Stimulated activated naive CD4-positive, alpha-beta T cell treated with Interleukin-2 at 50 U/mL for 16 hours (primary cell): ENCODE data around the gene TMEM63B.
"Not testable (repeated sequence)": the region's sequence is repeated elsewhere in the genome, so short reads cannot be mapped to it uniquely, and the experiment has no call there.

ENCODE experiments used
- DNase-seq: peaks from one replicate; lab custom pipeline; 2025; lab: John Stamatoyannopoulos, UW

TMEM63B gene

DNA sequence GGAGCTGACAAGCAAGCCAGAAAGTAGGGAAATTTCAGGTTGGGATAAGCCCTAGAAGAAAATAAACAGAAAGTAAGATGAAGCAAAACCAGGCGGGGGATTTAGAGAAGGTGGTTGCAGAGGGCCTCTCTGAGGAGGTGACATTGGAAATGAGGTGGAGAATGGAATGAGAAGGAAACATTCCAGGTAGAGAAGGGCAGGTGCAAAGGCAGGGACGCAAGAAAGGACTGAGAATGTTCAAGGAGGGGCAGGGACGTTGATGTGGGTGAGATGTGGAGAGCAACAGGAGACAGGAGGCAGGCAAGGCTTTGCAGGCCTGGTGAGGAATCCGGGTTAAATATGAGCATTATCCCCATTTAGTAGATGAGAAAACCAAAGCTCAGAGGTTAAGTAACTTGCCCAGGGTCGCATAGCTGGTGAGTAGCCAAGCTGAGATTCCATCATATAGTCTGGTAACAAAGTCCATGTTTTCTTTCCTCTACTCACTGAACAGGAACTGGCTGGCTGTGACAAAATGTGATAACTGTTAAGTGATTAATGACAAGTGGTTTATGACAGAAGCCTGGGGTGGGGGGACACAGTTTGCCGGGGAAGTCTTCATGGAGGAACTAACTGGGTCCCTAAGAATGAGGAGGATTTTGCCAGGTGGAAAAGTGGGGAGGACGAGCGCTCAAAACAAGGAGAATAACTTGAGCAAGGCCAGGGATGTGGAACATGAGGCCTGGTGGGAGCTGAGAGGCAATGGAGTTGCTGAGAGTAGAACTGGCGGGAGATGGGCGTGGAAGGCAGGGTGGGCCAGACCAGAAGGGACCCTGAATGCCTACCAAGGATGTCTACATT lies 32.7 kb upstream of the TMEM63B start:
- no peak for DNase-seq

DNA sequence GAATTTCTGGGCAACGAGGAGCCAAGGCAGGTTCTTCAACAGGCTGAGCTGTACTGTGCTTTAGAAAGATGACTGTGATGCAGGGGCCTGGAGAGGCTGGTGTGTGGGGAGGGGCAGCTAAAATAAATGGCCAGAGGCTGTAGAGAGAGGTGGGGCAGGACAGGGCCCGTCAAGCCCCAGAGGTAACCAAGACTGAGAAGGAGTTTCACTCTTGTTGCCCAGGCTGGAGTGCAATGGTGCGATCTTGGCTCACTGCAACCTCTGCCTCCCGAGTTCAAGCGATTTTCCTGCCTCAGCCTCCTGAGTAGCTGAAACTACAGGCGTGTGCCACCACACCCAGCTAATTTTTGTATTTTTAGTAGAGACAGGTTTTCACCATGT lies 32.1 kb upstream of the TMEM63B start:
- DNase-seq: not testable (repeated sequence)

DNA sequence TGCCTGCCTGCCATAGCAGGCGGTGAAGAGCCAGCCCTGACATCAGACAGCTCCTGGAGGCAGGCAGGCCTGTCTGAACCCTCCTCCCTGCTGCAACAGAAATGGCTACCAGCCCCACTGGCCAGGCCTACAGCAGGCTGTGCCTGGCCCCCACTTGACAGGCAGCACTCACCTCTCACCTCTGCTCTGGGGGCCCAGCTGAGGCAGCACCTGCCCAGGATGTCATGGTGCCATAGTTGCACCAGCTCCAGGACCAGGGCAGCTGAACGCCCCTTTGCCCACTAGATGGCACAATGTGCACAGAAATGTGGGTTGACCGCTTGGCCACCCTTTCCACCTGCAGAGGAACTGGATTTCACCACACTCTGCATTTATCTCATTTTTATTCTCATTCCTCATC lies 30.7 kb upstream of the TMEM63B start:
- DNase-seq: peak; percentile 73

DNA sequence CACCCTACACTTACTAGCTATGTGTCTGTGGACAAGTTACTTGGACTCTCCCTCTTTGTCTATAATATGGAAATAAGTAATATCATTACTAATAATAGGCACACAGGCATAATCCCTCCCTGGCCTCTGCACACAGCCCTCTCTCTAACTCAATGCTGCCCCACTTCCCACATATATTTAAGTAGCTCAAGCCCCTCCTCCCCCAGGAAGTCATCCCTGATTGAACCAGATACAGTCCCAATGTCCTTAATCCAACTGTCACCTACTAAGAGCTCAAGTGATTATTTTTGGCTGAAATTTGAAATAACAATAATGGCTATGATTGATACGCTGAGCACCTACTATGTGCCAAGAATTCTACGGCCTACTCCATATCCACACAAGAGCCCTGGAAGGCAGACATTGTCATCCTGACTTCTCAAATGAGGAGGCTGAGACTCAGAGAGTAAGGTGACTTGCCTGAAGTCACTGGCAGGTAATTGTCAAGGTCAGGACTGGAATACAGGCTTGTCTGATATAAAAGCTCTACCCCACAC lies 29.5 kb upstream of the TMEM63B start:
- DNase-seq: no peak

DNA sequence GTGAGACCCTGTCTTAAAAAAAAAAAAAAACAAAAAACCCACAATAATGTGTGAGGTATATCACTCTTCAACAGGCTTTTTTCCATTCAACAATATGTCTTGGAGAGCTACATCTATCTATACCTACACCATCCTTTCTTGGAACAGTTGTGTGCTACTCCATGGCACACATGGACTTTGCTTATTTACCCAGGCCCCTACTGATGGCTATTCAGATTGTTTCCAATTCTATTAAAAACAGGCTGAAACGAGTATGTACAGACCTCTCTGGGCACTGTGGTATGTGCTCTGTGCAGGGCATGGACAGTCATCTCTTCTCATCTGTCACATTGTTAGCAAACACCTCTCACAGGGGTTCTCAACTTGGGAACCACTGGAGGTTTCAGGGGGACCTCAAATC lies 28.2 kb upstream of the TMEM63B start:
- no peak for DNase-seq

GRCh38 chr6:44100088-44100550 lies 27.2 kb upstream of the TMEM63B start:
- DNase-seq: no peak

- DNase-seq: no peak
Observed at GRCh38 chr6:44101832-44102231, 25.5 kb upstream of the TMEM63B start.

- DNase-seq: no peak
Observed at GRCh38 chr6:44102527-44102926, 24.8 kb upstream of the TMEM63B start.

DNA sequence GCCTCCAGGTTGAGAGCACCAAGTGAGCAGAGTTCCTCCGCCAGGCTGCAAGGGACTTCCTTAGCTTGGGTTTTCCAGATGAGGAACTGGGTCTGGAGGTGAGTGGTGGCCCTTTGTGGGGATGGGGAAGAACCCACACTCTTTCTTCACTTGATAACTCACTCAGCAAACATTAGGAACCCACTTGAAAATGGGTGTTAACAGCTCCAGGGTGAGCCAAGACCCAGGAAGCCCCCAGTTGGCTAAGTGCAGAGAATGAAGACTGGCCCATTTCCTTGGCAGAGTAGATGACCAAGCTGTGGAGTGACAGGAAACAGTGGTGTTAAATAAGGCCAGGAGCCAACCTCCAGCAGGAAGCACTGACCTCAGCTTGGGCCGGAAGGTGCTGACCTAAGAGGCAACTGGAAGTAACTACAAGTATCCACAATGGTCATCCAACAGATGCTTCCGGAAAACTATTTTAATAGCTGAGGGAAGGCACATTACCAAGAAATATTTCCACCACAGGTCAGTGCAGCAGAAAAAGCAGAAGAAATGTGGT lies 22.8 kb upstream of the TMEM63B start:
- DNase-seq: no peak

DNA sequence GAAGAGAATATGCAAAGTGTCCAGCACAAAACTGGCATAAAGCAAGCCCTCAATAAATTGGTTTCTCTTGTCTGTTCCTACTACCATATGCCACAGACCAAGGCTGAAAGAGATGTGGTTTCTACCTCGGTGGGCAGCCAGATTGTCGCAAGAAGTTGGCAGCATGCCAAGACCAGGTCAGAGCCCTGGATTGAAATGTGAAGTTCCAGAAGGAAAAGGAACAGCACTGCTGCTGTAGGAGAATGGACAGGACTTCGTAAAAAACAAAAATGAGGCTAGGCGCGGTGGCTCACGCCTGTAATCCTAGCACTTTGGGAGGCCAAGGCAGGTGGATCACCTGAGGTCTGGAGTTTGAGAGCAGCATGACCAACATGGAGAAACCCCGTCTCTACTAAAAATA lies 22.2 kb upstream of the TMEM63B start:
- DNase-seq: no peak

- no peak for DNase-seq
Observed at GRCh38 chr6:44105993-44106740, 21.2 kb upstream of the TMEM63B start.

DNA sequence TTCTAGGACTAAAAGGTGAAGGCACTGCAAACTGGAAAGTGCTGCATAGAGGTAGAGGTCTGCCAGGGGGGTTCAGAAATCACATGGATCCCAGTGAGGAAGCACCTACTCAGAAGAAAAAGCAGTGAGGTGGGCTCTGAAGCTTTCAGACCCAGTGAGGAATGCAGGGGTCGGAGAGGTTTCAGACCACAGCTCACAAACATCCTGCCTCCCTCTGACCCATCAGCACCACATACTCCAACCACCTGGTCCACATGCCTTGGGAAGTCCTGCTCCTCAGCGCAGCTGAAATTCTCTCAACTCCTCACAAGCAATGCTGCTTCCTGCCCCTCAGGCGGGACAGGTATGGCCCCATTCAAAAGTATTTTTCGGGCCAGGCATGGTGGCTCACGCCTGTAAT lies 20.3 kb upstream of the TMEM63B start:
- DNase-seq: no peak

DNA sequence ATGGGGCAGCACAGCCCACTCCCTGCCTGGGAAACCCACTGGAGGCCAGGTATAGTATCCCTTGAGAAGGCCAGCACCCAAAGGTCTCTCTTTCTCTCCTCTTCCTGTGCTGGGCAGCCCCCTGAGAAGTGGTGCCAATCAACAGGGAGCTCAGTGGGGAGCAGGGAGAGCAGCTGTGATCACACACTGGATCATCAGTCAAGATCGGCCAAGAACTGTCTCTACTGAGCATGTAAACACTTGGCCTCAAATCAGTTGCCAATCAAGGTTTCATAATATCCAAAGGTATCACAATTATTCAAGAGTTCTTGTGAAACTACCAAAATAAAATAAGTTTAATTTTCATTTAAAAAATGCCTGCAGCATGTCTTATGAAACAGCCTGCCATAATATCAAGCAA lies 18.9 kb upstream of the TMEM63B start:
- no peak for DNase-seq

DNA sequence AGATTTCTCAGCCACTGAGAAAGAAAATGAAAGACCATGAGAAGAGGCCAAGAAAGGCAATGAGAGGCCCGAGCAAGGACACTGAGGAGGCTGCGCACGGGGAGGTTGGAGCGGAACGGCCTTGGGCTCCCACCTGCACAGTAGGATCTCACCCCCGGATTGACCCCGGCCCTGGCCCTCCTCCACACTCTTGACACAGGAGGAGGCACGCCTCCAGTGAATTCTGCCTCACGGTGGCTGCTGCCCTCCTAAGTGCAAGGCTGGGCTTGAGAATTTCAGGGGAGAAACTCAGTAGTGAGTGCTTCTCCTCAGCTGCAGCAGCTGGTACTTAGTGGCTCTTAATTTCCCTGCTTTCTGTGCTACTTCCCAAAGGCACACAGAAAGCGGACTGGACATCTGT lies 18.1 kb upstream of the TMEM63B start:
- DNase-seq: no peak

DNA sequence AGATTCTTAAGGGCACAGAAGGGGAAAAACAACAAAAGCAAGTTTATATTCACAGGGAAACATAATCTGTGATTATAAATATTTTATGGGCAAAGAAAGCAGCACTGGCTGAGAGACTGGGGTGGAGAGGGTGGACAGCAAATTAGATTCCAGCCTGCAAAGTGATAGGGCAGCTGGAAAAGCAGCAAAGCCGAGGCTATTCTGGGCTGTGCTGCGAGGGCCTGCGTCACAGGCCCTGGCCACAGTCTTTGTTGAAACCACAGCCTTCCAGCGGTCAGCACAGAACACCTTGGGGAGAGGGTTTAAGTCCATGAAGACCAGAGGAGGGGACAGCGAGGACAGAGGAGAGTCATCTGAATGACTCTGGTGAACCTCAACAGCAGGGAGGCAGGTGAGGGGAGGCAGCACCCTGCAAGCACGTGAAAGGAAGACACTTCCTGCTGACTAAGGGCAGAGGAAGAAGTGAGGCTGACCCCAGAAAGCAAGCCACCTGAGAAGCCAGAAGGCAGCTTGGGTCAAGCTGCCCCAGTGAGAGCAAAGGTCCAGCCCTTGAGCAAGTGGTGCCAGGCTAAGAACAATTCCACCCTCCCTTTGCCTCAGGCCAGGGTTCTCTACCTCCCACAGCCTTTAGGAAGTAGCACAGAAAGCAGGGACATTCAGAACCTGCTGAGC lies 17.2 kb upstream of the TMEM63B start:
- no peak for DNase-seq

DNA sequence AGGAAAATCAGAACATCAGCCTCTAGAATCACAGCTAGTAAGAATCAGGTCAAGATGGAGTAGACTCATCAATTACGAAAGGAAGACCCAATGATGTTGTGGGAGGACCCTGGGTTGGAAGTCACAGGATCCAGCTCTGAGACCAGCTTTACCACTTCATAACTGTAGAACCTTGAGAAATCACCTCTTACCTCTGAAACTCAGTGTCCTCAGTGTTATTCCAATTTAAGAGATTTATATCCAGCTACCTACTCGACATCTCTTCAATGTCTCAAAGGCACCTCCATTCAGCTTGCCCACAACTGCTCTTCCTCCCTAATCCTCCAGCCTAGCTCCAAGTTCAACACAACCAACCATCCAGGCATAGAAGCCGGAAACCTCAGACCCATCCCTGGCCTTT lies 16.4 kb upstream of the TMEM63B start:
- DNase-seq: no peak

DNA sequence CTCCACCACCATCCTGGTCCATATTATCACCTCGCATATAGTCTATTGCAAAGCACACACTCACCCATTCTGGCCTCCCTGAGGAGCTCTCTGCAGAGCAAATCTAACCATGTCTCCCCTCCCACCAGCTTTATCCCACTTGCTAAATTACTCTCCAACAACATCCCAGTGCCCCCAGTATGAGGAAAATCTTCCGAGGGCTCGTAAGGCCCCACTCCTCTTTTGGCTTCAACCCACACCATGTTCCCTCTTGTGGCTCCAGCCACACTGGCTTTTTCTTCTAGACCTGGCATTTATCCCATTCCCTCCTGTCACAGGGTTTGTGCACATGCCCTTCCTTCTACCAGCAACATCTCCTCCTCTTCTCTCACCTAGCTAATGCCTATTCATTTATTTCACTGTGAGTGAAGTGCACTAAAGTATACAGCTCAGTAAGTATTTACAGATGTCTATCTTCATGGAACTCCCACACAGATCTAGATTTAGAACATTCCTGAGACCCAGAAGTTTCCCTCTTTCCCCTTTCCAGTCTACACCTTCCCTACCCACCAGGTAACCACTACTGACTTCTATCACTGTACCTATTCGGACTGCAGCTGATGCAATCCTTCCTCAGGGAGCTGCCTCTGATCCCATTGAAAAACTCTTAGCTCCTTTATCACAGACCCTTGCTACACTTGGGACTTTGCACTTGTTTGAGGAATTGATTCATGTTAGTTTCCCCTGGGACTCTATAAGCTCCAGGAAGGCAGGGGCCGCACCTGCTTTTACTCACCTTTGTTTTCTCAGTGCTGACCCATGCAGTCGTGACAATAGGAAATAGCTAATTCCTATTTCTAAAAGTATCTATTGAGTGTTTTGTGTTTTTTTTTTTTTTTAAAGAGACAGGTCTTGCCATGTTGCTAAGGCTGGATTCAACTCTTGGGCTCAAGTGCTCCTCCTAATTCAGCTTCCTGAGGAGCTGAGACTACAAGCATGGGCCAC lies 15.6 kb upstream of the TMEM63B start:
- DNase-seq: no peak

DNA sequence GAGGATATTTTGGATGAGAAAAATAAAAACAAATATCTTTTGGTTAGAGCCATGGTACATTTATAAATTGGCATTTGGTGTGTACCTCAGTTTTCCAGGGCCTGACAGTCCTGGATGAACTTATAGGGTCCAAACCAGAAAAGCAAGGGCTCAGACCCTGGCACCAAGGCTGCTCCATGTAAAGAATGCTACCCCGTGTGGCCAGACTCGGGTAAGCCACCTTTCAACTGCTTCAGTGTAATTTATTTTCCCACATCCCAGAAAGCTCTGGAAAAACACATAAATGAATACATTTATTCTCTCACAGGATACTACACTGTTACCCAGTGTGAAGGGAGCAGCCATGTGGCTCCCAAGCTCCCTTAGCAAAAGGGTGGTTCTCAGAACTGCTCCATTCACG lies 13.9 kb upstream of the TMEM63B start:
- DNase-seq: no peak

GRCh38 chr6:44115866-44116265 lies 11.5 kb upstream of the TMEM63B start:
- DNase-seq: no peak

GRCh38 chr6:44116641-44117382 lies 10.5 kb upstream of the TMEM63B start:
- DNase-seq: no peak
